GM18951 (cell line): ENCODE results near the gene TMEM130.

Source experiments
- POLR2A ChIP-seq: IDR thresholded peaks from 4 replicates; pipeline ENCODE4 v1.6.1; 2011; ENCODE audit warnings: mild to moderate bottlenecking; ENCODE audit not compliant: insufficient read length, insufficient read depth; ENCODE audit errors: extremely low read depth
- in situ Hi-C: fragments of 300-500 bp; cut with MboI; formaldehyde crosslinking; loops from one replicate; pipeline ENCODE4 v1.12.0; 2022; ENCODE audit warnings: low sequenced_read_pairs, mixed read lengths, inconsistent platforms; ENCODE audit not compliant: unreplicated experiment

The TMEM130 gene

DNA sequence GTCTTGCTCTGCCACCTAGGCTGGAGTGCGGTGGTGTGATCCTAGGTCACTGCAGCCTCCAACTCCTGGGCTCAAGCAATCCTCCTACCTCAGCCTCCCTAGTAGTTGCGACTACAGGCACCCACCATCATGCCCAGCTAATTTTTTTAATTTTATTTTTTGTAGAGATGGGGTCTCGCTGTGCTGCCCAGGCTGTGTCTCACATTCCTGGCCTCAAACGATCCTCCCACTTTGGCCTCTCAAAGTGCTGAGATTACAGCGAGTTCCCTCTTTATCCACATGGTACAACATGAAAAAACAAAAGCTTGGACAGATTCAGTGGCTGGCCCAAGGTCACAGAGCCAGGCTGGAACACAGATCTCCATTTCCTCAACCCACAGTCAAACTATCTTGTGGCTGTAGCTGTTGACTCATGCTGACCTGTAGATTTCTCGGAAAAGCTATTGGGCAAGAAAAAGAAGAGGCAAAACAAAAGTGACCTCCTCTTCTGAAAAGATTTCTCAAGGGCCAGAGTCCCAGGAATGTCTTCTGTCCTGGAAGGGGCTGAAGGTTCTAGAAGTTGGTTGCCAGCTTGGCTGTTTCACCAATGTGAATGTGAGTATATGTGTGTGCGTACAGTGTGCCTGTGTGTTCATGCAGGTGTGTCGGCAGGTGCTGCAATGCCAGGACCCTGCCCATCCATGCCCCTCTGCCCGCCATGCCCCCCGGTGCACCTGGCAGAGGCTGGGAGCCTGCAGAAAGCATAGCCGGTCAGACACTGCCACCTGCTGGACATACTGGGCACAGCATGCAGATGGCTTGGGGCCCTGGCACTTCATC, 28.4 kb downstream of the TMEM130 start:
- no peak for TF ChIP-seq POLR2A
- in situ Hi-C loops: loop anchor here (5.0 to 10.0 kb wide), 2 partner anchors 97 to 409 kb away; no protein-coding TSS in a partner anchor

GRCh38 chr7:98840722-98841121, 29.1 kb downstream of the TMEM130 start:
- no peak for TF ChIP-seq POLR2A
- in situ Hi-C loops: loop anchor here (5.0 to 10.0 kb wide), 2 partner anchors 96 to 408 kb away; no protein-coding TSS in a partner anchor

GRCh38 chr7:98840096-98840495, 29.7 kb downstream of the TMEM130 start:
- in situ Hi-C loops: loop anchor here (5.0 to 10.0 kb wide), 2 partner anchors 95 to 408 kb away; no protein-coding TSS in a partner anchor
- TF ChIP-seq POLR2A: no peak

GRCh38 chr7:98837630-98837972, 32.2 kb downstream of the TMEM130 start:
- TF ChIP-seq POLR2A: no peak
- in situ Hi-C loops: no loop called here

- in situ Hi-C loops: no loop called here
- TF ChIP-seq POLR2A: no peak
Observed at GRCh38 chr7:98836811-98837629, 32.8 kb downstream of the TMEM130 start.

- in situ Hi-C loops: no loop called here
- no peak for TF ChIP-seq POLR2A
Observed at GRCh38 chr7:98834949-98835348, 34.9 kb downstream of the TMEM130 start.

DNA sequence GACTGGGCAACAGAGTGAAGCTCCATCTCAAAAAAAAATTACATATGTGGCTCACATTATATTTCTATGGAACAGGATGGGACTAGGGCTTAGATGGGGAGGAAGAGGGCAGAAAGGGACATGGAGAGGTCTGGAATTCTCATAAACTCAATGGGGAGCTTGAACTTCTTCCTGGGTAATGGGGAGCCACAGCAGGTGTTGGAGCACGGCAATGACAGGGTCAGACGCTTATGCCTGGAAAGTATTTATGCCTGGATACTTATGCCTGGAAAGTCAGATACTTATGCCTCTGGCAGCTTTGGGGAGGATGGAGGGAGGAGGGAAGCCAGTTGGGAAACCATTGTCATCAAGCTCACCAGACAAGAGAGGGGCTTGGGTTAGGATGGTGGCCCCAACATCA, 36.8 kb downstream of the TMEM130 start:
- in situ Hi-C loops: no loop called here
- TF ChIP-seq POLR2A: no peak

DNA sequence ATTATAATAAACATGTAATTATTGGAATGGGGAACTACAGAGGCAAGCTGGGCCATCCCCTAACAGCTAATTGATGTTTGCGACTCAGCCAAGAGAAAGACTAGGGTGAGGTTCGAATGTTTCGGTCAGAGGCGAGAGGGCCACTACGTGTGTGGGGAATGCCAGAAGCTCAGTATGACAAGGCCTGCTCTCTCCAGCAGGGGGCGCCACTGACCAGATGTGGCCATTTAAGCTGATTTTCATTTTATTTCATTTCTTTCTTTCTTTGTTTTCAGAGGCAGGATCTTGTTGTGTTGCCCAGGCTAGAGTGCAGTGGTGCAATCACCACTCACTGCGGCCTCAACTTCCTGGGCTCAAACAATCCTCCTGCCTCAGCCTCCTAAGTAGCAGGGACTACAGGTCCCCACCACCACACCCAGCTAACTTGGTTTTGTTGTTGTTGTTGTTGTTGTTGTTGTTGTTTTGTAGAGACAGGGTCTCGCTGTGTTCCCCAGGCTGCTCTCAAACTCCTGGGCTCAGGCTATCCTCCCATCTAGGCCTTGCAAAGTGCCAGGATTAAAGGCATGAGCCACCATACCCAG, 38.1 kb downstream of the TMEM130 start:
- in situ Hi-C loops: no loop called here
- TF ChIP-seq POLR2A: no peak

DNA sequence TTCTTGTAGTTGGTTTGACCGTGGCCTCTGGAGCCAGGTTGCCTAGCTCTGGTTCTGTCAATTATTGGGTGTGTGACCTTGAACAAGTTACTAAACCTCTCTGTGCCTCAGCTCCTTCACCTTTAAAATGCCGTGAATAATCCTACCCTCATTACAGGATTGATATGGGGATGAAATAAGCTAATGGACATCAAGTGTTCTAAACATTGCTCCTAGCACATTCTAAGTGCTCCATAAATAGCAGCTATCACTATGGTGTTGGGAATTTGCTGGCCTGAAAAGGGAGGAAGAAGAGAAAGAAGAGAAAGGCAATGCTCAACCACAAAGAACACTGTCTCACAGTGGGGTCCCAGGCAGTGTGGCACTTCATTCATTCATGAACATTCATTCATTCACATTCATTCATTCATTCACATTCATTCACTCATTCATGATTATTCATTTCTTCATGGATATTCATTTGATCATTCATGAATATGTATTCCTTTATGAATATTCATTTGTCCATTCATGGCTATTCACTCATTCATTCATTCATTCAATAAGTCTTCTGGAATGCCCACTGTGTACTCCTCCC, 38.8 kb downstream of the TMEM130 start:
- in situ Hi-C loops: no loop called here

DNA sequence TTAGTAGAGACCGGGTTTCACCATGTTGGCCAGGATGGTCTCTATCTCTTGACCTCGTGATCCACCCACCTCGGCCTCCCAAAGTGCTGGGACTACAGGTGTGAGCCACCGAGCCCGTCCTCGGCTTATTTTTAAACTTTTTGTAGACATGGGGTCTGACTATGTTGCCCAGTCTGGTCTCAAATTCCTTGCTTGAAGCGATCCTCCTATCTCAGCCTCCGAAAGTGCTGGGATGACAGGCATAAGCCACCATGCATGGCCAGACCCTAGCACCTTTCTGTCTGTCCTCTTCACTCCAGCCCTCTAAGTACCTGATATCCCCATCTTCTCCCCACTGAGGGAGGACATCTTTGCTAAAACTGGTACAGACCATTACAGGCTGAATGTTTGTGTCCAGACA, 41.4 kb downstream of the TMEM130 start:
- no peak for TF ChIP-seq POLR2A
- in situ Hi-C loops: no loop called here

More for the DNA sequence above, 38.8 kb downstream of the TMEM130 start:
- no peak for TF ChIP-seq POLR2A

- no peak for TF ChIP-seq POLR2A
- in situ Hi-C loops: no loop called here
Observed at GRCh38 chr7:98827258-98827657, 42.6 kb downstream of the TMEM130 start.

- TF ChIP-seq POLR2A: no peak
- in situ Hi-C loops: no loop called here
Observed at GRCh38 chr7:98826811-98827231, 43.0 kb downstream of the TMEM130 start.

DNA sequence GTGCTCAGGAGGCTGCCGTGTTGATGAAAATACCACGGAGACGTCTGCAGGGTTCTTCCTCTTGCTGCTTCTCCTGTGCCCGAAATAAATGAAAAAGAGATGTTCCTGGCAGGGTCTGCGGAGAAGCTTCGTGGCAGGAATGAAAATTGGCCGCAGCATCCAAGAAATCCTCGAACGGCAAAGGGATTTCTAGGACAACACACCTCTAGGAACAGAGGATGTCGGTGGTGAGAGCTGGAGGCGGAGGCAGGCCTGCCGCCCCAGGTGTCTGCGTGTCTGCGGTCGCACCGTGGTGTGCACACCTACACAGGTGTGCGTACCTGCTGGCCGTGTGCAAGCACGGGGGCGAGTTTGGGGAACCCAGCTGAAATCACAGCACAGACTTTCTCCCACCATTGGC, 43.4 kb downstream of the TMEM130 start:
- no peak for TF ChIP-seq POLR2A
- in situ Hi-C loops: no loop called here
